GM21390 (cell line): ENCODE data around the gene KCNMA1.

Experiments used
- ATAC-seq: cut with Tn5 transposase; IDR thresholded peaks from one replicate; pipeline ENCODE4 v1.9.1; 2021; ENCODE audit not compliant: unreplicated experiment

Gene KCNMA1

DNA sequence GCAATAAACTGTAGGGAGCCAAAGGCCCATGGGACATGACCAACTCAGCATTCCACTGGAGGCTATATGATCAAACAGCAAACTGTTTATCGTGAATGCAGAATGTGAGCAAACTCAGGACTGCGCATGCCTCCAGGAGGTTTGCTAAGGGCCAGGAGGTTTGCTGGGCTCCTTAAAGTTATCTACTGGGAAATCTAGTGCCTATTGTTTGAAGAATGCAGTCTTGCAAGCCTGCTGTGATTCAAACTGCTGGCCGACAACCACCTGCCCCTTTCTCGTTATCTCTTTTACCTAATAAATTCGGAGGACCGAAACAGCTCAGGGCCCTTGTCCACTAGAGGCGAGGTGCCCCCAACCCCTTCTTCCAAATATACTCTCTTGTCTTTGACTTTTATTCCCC lies 404.1 kb downstream of the KCNMA1 start:
- no peak for ATAC-seq

DNA sequence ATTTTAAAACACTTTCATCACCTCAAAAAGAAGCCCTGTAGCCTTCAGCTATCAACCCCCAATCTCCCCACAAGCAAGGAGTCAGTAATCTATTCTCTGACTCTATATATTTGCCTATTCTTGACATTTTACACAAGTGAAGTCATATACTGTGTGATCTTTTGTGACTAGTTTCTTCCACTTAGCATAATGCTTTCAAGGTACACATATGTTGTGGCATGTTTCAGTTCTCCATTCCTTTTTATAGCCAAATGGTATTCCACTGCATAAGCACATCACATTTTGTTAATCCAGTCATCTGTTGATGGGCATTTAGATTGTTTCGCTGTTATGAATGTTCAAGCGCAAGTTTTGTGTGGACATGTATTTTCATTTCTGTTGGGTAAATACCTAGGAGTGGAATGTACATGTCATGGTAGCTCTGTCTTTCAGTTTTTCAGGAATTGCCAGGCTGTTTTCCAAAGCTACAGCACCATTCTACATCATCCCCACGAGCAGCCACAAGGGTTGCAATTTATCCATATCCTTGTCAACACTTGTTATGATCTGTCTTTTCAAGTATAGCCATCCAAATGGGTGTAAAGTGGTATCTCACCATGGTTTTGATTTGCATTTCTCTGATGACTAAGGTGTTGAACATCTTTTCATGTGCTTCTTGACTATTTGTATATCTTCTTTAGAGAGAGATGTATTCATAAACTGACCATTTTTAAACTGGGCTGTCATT lies 405.6 kb downstream of the KCNMA1 start:
- no peak for ATAC-seq

DNA sequence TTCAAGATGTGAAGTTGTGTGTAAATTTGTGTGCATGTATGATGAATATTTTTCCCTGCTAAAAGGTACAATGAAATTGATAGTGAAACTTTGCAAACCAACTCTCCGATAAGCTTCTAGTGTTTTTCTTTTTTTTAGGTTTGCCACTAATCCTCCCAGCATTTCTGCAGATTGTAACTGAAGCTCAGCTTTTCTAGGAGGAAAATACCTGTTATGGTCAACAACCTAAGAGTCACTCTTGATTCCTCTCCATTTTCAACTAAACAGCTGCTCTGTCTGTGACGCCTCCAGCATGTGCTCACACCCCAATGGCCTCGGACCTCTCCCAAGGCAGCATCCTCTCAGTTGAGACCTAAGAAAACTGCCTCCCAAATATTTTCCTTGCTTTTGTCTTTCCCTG lies 406.2 kb downstream of the KCNMA1 start:
- ATAC-seq: no peak

- ATAC-seq: no peak
Measured at GRCh38 chr10:77230194-77230593, 407.4 kb downstream of the KCNMA1 start.

DNA sequence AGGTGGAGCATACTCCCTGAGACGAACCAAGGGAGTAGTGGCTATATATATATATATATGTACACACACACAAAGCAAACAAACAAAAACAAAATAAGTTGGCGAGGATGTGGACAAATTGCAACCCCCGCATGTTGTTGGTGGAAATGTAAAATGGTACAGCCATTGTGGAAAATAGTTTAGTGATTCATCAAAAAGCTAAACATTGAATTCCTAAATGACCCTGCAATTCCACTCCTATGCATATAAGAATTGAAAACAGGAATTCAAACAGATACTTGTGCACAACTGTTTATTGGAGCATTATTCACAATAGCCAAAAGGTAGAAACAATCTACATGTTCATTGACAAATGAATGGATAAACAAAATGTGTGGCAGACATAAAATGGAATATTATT lies 407.9 kb downstream of the KCNMA1 start:
- no peak for ATAC-seq

DNA sequence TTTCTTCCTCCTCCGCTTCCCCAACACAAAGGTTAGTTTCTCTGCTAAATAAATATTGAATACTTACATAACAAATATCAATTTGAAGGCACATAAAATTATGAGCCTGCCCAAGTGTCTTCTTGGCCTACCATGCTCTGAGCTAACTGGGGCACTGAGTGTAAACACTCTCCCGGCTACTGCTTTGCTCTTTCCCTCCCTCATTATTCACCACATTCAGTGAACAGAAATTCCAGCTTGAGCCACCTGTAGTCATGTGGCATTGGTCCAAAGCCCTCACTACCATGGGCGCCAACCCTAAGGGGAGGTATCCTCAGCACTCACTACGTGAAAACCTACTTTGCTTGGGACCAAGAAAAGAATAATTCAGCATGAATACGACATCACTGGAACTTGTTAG lies 409.0 kb downstream of the KCNMA1 start:
- ATAC-seq: no peak

DNA sequence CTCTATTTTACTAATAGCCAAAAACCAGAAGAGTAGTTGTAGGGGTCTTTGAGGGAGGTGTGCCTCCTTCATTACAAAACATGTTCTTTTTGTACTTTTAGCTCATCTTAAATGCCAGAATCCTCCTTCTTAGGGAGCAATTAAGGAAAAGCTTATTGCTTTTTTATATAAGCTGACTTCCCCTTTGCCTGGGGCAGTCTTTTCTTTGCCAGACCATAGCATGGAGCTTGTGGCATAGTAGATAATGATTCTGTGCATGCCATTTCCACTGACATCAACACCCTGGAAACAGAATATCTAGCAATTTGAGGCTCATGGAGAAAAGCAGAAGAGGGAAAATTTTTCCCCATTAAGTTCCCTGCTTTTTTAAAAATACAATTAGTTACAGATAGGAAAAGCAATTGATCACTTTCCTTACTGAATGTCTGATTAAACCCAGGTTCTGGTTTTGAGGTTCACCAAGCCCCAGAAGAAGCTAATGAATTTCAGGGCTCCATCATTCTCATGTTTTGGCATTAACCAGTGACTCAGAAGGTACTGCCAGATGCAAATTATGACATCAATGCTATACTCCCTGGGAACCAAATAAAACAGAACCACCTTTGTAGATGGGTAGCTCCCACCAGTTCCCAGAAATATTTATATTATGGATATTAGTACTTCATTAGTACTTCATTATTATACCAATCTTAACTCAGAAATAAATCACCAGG lies 410.6 kb downstream of the KCNMA1 start:
- ATAC-seq: no peak

DNA sequence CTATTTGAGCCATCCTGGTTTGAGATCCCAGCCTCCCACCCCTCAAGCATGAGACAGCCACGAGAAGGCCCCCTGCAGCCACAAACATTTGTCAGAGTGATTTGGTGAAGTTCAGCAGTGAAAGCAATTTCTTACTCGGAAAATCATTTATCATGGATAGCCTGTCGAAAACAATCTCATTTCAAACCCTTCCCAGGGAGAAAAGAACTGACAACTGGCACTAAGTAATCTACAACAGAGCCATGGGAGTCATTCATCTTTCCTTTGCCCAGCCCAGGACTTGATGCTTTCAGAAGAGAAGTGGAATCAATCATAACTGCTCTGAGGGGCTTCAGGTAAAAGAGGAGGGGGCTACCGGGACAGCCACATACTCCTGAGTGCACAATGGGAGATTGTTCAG lies 411.2 kb downstream of the KCNMA1 start:
- no peak for ATAC-seq

- ATAC-seq: no peak
Measured at GRCh38 chr10:77226020-77226419, 411.6 kb downstream of the KCNMA1 start.

DNA sequence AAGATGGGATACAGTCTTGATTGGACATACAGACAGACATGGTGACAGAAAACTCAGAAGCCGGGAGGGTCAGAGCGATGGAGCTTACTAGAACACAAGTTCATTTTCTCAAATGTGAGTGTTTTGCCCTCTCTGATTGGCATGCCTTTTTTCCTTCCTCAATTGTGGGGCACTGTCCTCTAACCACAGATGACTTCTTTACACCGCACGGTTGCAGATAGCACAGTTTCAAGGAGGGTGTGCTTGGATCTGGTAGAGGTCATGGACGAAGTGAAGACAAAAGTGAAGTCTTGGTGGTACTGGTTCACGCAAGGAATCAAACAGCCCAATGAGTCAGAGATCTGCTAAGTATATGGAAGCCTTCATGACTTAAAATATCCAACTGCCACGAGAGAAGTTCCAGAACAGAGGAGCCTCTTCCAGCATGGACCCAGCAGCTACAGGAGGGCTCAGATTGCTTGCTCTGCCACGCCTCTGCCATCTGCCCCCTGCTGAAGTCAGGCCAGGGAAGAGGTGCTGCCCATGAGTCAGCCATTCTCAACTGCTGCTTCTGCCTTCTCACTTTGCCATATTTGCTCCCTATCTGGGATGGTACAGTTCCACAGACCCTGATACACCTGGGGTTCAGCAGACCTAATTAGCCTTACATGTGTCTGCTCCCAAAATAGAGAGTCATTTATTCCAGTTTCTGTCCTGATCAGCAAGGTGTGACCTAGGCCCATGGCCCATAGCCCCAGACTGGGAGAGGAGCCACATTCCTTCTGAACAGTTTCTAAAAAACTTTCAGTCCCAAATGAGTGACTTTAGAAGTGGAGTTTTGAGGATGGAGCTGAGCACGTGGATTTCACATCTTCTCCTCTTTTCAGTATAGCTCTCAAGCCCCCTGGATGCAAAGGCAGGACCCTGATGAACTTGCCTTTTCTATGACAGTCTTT lies 413.8 kb downstream of the KCNMA1 start:
- ATAC-seq: no peak

GRCh38 chr10:77220150-77220549 lies 417.5 kb downstream of the KCNMA1 start:
- ATAC-seq: no peak

DNA sequence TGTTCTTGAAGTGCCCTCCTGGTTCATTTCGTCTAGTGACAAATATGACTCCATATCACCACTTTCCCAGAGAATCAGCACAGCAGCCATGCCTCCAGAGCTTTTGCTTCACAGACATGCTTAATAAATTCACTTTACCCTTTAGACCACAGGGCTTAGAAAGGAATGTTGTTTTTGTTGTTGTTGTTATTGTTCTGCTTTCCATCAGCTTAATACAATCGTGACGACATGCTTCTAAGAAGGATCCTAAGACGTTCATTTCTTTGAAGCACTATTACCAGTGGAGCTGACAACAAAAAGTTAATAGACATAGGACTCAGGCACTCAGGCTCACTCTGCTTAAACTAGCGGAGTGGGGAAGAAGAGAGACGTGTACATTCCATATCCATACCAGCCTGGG lies 418.6 kb downstream of the KCNMA1 start:
- ATAC-seq: no peak

DNA sequence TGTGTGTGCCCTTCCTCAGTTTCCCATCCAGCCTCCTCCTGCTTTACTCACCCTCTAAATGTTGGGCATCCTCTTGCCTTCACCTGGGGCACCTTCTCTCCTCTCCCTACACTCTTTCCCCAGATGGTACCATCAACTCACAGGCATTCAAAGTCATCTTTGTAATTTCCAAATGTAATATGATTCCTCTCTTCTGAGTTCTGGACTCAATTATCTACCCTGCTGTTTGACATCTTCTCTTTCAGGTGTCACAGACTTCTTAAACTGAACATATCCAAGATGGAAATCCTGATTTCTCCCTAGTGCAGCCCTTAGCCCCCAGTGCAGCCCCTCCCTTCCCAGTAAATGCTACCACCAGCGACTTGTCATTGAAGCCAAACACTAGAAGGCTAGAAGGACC lies 422.8 kb downstream of the KCNMA1 start:
- no peak for ATAC-seq

GRCh38 chr10:77212632-77213031 lies 425.0 kb downstream of the KCNMA1 start:
- ATAC-seq: no peak

- no peak for ATAC-seq
Measured at GRCh38 chr10:77210645-77211044, 427.0 kb downstream of the KCNMA1 start.

DNA sequence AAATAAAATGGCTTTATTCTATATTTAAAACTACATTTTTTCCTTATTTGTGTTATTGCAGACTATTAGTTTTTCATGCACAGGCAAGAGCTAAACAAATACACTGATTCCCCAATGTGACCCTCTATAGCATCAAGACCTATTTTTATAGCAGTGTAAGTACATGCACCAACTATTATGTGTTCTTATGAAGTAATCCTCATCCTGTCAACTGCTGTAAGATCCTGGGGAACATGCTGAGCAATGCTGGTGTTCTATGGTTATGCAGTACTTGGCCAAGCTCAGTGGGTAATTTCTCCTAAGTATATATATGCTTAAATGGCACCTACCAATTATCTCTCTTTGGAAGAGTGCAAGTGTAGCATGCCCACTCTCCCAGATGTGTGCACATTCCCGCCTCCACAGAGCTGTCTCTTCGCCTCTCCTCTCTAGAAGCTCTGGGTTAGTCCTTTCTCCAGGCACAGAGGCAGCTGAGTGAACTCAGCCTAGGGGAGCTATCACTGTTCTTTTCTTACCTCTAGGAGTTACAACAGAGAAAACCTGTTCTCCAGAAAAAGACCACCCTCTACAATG lies 428.8 kb downstream of the KCNMA1 start:
- ATAC-seq: no peak

- no peak for ATAC-seq
Measured at GRCh38 chr10:77207828-77208185, 429.8 kb downstream of the KCNMA1 start.

GRCh38 chr10:77207182-77207827 lies 430.3 kb downstream of the KCNMA1 start:
- ATAC-seq: no peak

- no peak for ATAC-seq
Measured at GRCh38 chr10:77205135-77205534, 432.5 kb downstream of the KCNMA1 start.

- no peak for ATAC-seq
Measured at GRCh38 chr10:77204171-77204570, 433.4 kb downstream of the KCNMA1 start.

DNA sequence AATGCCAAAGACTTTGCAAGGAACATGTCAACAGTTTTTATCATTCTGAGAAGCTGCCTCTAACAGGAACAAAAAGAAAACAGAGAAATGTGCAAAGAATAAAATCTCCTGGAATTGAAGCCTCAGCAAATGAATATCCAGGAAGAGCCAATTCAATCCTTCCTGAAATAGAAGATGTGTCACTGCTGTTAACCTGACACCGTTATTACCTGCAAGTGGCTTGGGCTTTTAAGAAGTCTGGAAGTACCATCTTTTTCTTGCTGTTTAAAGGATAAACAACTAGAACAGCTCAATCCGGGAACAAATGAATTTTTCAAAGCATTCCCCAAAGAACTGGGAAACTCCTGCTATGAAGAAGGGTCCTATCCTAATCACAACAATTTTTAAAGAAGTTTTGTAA lies 434.8 kb downstream of the KCNMA1 start:
- ATAC-seq: no peak
